HepG2 (cell line): ENCODE data around the gene FITM1. TPM values are rescaled to one million over a fixed set of nuclear protein-coding genes. Genes with fewer than 3 reads are reported as not detected.

Source experiments
- ARID2 ChIP-seq: sonication (generic); formaldehyde crosslinking; IDR thresholded peaks from 2 replicates; pipeline ENCODE4 v1.8.1; 2022; ENCODE audit warnings: mild to moderate bottlenecking, missing genetic modification reagents, borderline replicate concordance
- GZF1 ChIP-seq: sonication (generic); formaldehyde crosslinking; IDR thresholded peaks from 2 replicates; pipeline ENCODE4 v1.5.1; 2020; ENCODE audit warnings: mild to moderate bottlenecking, missing genetic modification reagents
- PRPF4 ChIP-seq: fragments of 200-400 bp; formaldehyde crosslinking; IDR thresholded peaks from 2 replicates; pipeline ENCODE4 v1.6.1; 2016; ENCODE audit warnings: low read length, low read depth; ENCODE audit not compliant: poor library complexity, severe bottlenecking
- RFXANK ChIP-seq: IDR thresholded peaks from 2 replicates; pipeline ENCODE4 v1.6.1; 2016
- ZBTB33 ChIP-seq: sonication (generic); formaldehyde crosslinking; IDR thresholded peaks from 2 replicates; pipeline ENCODE4 v1.4.0; 2020; ENCODE audit warnings: missing genetic modification reagents
- ZBTB39 ChIP-seq: sonication (generic); formaldehyde crosslinking; IDR thresholded peaks from 2 replicates; pipeline ENCODE4 v1.5.0; 2020; ENCODE audit warnings: missing genetic modification reagents
- polyA plus RNA-seq, 8 experiments: library from polyadenylated mRNA; depleted of rRNA in 3 of 8; stranded (reverse) in 7 of 8; unstranded in 1 of 8; fragments of >200 nt; fragmentation: Illumina TruSeq in 4 of 8; extraction: Trizol in 4 of 8; gene quantifications; 2 replicates each; pipeline versions ENCODE4 v1.2.1 to v1.2.3, GENCODE V29; 2011 to 2016; ENCODE audit warnings: low read depth in 4 of 8, missing spikeins in 1 of 8, mixed read lengths in 1 of 8; ENCODE audit not compliant: insufficient read depth in 1 of 8
- total RNA-seq, 5 experiments: library from RNA; depleted of rRNA; stranded (reverse); fragments of >200 nt; fragmentation: Illumina TruSeq; extraction: Trizol; gene quantifications; 2 replicates each; pipeline ENCODE4 v1.2.3, GENCODE V29; 2016; ENCODE audit warnings: low read depth in 1 of 5

Gene FITM1
- total and polyA plus RNA-seq, 2 of the 13 experiments (the other 11 are each of a cell fraction or from before 2014, with no cell fraction given), result 2.7 to 5.8 TPM

DNA sequence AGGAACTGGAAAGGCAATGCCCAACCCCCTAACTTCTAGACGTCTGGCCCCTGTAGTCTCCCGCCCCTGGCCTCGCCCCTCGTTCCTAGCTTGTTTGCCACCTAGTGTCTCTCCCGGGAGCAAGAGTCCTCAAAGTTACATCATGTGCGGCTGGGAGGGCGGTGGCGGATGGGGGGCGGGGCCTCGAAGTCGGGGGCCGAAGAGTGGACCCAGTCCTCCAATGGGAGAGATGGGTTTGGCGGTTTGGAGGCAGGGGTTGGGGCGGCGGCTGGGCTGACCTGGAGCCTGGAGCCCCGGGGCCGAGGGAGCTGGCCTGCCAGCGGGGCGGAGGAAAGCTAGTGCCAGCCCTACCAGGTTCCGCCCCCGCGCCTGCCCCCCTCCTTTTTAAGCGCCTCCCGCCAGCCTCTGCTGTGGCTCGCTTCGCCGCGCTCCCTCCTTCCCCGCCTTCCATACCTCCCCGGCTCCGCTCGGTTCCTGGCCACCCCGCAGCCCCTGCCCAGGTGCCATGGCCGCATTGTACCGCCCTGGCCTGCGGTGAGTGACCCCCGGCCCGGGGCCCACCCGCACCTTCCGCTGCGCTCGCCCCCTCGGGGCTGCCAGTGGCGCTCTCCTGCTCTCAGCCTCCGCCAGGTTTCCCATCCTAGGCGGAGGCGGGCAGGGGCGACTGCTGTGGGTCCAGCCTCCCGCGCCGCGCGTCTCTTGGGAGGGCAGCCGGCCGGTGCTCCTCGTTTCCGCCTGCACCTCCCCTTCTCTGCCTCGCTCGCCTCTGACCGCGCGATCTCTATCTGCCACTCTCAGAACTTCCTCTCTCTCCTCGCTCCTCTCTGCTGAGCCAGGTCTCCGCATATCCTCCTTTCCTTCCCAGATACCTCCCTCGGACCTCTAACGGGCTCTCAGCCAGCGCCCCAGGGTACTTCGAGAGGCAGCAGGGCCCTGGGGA lies 36.3 kb upstream of the FITM1 start, which contains the start of gene PCK2 (continued):
- TF ChIP-seq ARID2 (CRISPR knock-in tag), result peak; percentile 100
- 0 out of 2 replicates have a peak, but pooled peaks have one; percentile 14 for TF ChIP-seq ZBTB33 (CRISPR knock-in tag)
- TF ChIP-seq ZBTB39, result no peak
- peak; percentile 96 for TF ChIP-seq RFXANK (CRISPR knock-in tag)
- peak; percentile 94 for TF ChIP-seq GZF1 (CRISPR knock-in tag)
- no peak for TF ChIP-seq PRPF4
